ENCODE measurements around the gene CELA2B. TPM values are rescaled to one million over a fixed set of nuclear protein-coding genes. Genes with fewer than 3 reads are reported as not detected.

Gene CELA2B
- total and polyA plus RNA-seq, 10 of the 15 experiments (the other 5 are each of a cell fraction or from before 2014, with no cell fraction given), result not detected

GRCh38 chr1:15526490-15527339, 50.8 kb downstream of the CELA2B start, which contains the start of gene DNAJC16 (continued):
- no peak; the same call in 1 of the 2 replicates for TF ChIP-seq NKRF (conservative IDR thresholded peaks at IDR 0.05)
- no peak for TF ChIP-seq MYC (IDR thresholded peaks at IDR 0.05; ENCODE audit: insufficient read depth, insufficient read length, insufficient replicate concordance, low read length, severe bottlenecking)
- TF ChIP-seq ZNF622 (IDR thresholded peaks at IDR 0.05), result no peak
- no peak for TF ChIP-seq JUND (IDR thresholded peaks at IDR 0.05; ENCODE audit: low read depth, low read length)
- 0 out of 2 replicates have a peak, but pooled peaks have one; percentile 13 for TF ChIP-seq ZBTB33 (IDR thresholded peaks at IDR 0.05)
- no peak for TF ChIP-seq ATF2 (IDR thresholded peaks at IDR 0.05; ENCODE audit: low read length)
- TF ChIP-seq HDAC6 (IDR thresholded peaks at IDR 0.05; ENCODE audit: unreplicated experiment), result no peak
- TF ChIP-seq PAX8 (IDR thresholded peaks at IDR 0.05), result no peak
- TF ChIP-seq JUNB (IDR thresholded peaks at IDR 0.05), result no peak
- no peak for TF ChIP-seq STAT1 (conservative IDR thresholded peaks at IDR 0.05)
- TF ChIP-seq RFX5 (IDR thresholded peaks at IDR 0.05; ENCODE audit: low read depth, low read length), result no peak
- TF ChIP-seq POLR2AphosphoS5 (IDR thresholded peaks at IDR 0.05; ENCODE audit: low read length), result peak; percentile 75; the same call in 1 of the 2 replicates
- TF ChIP-seq KLF5 (IDR thresholded peaks at IDR 0.05; ENCODE audit: partially characterized antibody), result no peak
- 0 out of 2 replicates have a peak, but pooled peaks have one; percentile 56 for TF ChIP-seq POLR2AphosphoS2 (IDR thresholded peaks at IDR 0.05; ENCODE audit: low read depth, low read length)
- no peak for TF ChIP-seq SMAD1 (IDR thresholded peaks at IDR 0.05; ENCODE audit: low read depth, partially characterized antibody)
- TF ChIP-seq SUZ12 (IDR thresholded peaks at IDR 0.05; ENCODE audit: unreplicated experiment), result no peak
- TF ChIP-seq CHD1 (IDR thresholded peaks at IDR 0.05; ENCODE audit: low read depth, low read length), result no peak
- TF ChIP-seq IRF4 (IDR thresholded peaks at IDR 0.05; ENCODE audit: low read depth, low read length), result peak; percentile 55; the same call in 1 of the 2 replicates
- peak; percentile 94 to 98 for TF ChIP-seq BHLHE40 (IDR thresholded peaks at IDR 0.05; ENCODE audit: borderline replicate concordance in 1 of 2, low read depth in 2 of 2, low read length in 1 of 2)
- TF ChIP-seq SIX5 (IDR thresholded peaks at IDR 0.05; ENCODE audit: low read depth, low read length, severe bottlenecking), result no peak
- TF ChIP-seq, protein P1, sequence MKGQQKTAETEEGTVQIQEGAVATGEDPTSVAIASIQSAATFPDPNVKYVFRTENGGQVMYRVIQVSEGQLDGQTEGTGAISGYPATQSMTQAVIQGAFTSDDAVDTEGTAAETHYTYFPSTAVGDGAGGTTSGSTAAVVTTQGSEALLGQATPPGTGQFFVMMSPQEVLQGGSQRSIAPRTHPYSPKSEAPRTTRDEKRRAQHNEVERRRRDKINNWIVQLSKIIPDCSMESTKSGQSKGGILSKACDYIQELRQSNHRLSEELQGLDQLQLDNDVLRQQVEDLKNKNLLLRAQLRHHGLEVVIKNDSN (IDR thresholded peaks at IDR 0.05; ENCODE audit: borderline replicate concordance, extremely low read length, insufficient read depth, low read depth, low read length), result peak; percentile 97
- no peak; the same call in 1 of the 2 replicates for TF ChIP-seq MEF2A (IDR thresholded peaks at IDR 0.05; ENCODE audit: insufficient read depth, low read depth, low read length)
- TF ChIP-seq FOS (IDR thresholded peaks at IDR 0.05; ENCODE audit: borderline replicate concordance, extremely low read depth, insufficient read length), result no peak
- TF ChIP-seq SMARCA5 (IDR thresholded peaks at IDR 0.05), result no peak

All from GM12878 (cell line).